ENCODE measurements around the gene DEFB124. TPM values are rescaled to one million over a fixed set of nuclear protein-coding genes. Genes with fewer than 3 reads are reported as not detected.
A peak's percentile ranks its signal among the peaks of the same experiment; 100 is the strongest.
"Not testable (repeated sequence)": the region's sequence is repeated elsewhere in the genome, so short reads cannot be mapped to it uniquely, and the experiment has no call there.

Gene DEFB124
- total RNA-seq, 1 experiment from 2014 or later = not detected

DNA sequence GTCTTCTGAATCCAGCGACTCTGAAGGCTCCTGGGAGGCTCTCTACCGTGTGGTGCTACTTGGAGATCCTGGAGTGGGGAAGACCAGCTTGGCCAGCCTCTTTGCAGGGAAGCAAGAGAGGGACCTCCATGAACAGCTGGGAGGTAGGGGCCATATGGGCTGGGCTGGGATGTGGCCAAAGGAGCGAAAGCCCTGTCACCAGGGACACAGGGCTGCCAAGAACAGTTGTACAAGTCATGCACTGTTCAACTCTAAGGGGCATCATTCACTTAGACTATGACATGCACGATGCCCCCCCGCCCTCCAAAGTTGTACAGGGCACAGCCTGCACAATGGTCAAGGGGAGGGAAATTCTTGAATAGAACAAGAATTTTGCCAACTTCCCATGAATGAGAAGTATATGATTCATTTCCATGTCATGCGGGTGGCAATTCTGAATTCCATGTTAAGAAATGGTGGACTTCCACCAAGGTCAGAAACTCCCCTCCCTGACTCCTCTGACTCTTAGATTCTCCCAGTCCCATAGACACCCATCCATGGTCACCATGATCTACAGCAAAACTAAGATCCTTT lies 1.8 kb upstream of the DEFB124 start:
- no peaks in the 10 kb centered on the region for H3K9me3 ChIP-seq (ENCODE audit: low read length)
- no peaks in the 10 kb centered on the region for H4K20me1 ChIP-seq (ENCODE audit: insufficient read depth, low read depth, low read length)
- no peaks in the 10 kb centered on the region for H3K36me3 ChIP-seq (ENCODE audit: insufficient read depth, low read length)
- no peak overlapping the region for H3K4me3 ChIP-seq (ENCODE audit: low read length)
- H3K9me2 ChIP-seq (replicated peaks; ENCODE audit: insufficient read depth, low read length) = no peaks in the 10 kb centered on the region
- H2AFZ ChIP-seq (ENCODE audit: low read length) = no peak overlapping the region
- no peaks in the 10 kb centered on the region for H3K79me2 ChIP-seq (ENCODE audit: low read length)
- no peak for DNase-seq
- H3K4me2 ChIP-seq (ENCODE audit: low read depth, low read length, poor library complexity, severe bottlenecking) = no peak overlapping the region
- H3K4me1 ChIP-seq (ENCODE audit: low read length) = peaks cover 18% of the 10 kb centered on the region
- H3K27me3 ChIP-seq (ENCODE audit: low read length) = no peaks in the 10 kb centered on the region
- no peak overlapping the region for H3K9ac ChIP-seq (ENCODE audit: low read length)
- no peak overlapping the region for H3K27ac ChIP-seq (ENCODE audit: low read length)

GRCh38 chr20:31476294-31476585 lies 1.3 kb upstream of the DEFB124 start:
- Histone ChIP-seq H3K79me2 (ENCODE audit: low read length) (no peaks in the 10 kb centered on the region), H4K20me1 (ENCODE audit: insufficient read depth, low read depth, low read length) (no peaks in the 10 kb centered on the region), H3K9me2 (replicated peaks; ENCODE audit: insufficient read depth, low read length) (no peaks in the 10 kb centered on the region), H2AFZ (ENCODE audit: low read length) (no peak overlapping the region), H3K27me3 (ENCODE audit: low read length) (no peaks in the 10 kb centered on the region), H3K9ac (ENCODE audit: low read length) (no peak overlapping the region), H3K36me3 (ENCODE audit: insufficient read depth, low read length) (no peaks in the 10 kb centered on the region), H3K9me3 (ENCODE audit: low read length) (no peaks in the 10 kb centered on the region), H3K27ac (ENCODE audit: low read length) (no peak overlapping the region), H3K4me3 (ENCODE audit: low read length) (no peak overlapping the region), H3K4me1 (ENCODE audit: low read length) (peaks cover 18% of the 10 kb centered on the region), H3K4me2 (ENCODE audit: low read depth, low read length, poor library complexity, severe bottlenecking) (no peak overlapping the region)
- no peak for DNase-seq

DNA sequence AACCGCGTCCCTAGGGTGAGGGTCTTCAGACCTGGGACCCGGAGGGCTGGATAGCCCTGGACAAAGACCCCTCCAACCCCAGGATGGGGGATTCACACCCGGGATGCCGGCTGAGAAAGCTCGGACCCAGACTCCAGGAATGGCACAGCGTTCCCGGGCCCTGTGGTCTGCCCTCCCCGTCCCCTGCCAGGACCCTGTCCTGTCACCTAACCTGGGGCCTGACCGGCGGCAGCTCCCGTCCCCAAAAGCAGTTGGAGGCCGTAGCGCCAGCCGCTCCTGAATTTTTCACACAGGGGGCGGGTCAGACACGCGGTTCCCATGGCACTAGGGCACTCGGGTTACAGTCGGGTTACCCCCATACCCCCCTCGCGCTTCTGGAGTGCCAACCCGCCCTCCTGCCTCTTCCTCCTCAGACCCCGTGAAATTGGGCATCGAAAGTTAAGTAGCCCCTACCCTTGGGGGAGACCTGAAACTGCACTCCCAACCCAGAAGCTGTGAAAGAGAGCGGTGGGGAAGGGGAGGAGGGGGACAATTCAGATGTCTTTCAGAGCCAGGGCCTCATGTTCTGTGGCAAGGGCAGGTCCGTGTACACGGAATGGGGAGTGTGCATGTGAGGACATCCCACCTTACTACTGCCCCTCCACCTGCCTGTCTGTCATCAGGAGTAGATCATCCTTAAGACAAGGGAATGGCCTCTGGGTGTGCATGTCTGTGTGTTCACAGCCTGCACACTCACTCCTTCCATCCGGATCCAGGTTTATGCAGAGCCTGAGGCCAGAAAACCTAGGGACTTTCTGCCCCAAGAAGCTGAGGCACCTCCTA lies 756 bp upstream of the DEFB124 start:
- H3K9me3 ChIP-seq (ENCODE audit: low read length) = no peaks in the 10 kb centered on the region
- H3K79me2 ChIP-seq (ENCODE audit: low read length) = no peaks in the 10 kb centered on the region
- H3K4me2 ChIP-seq (ENCODE audit: low read depth, low read length, poor library complexity, severe bottlenecking) = no peak overlapping the region
- H2AFZ ChIP-seq (ENCODE audit: low read length) = no peak overlapping the region
- H3K36me3 ChIP-seq (ENCODE audit: insufficient read depth, low read length) = no peaks in the 10 kb centered on the region
- H4K20me1 ChIP-seq (ENCODE audit: insufficient read depth, low read depth, low read length) = no peaks in the 10 kb centered on the region
- no peak for DNase-seq
- H3K9me2 ChIP-seq (replicated peaks; ENCODE audit: insufficient read depth, low read length) = no peaks in the 10 kb centered on the region
- no peak overlapping the region for H3K9ac ChIP-seq (ENCODE audit: low read length)
- no peak overlapping the region for H3K27ac ChIP-seq (ENCODE audit: low read length)
- H3K27me3 ChIP-seq (ENCODE audit: low read length) = no peaks in the 10 kb centered on the region
- no peak overlapping the region for H3K4me3 ChIP-seq (ENCODE audit: low read length)
- peaks cover 18% of the 10 kb centered on the region for H3K4me1 ChIP-seq (ENCODE audit: low read length)

DNA sequence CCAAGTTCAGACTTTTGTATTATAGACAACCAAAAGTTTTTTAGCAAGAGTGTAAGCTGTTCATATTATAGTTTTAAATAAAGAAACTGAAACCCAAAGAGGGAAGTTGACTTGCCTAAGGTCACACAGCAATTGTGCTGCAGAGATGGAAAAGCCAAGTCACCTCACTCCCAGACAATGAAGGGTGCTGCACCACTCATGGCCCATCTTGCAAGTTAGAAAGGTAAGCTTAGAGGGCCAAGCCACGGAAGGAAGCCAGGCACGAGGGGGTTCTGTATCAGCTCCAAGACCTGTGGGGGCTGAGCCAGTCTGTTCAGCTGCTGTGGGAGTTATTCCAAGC lies 860 bp downstream of the DEFB124 start:
- peak overlapping the region; percentile 88 for H2AFZ ChIP-seq (ENCODE audit: low read length)
- peak overlapping the region; percentile 68 for H3K4me2 ChIP-seq (ENCODE audit: low read depth, low read length, poor library complexity, severe bottlenecking)
- no peaks in the 10 kb centered on the region for H3K79me2 ChIP-seq (ENCODE audit: low read length)
- H3K36me3 ChIP-seq (ENCODE audit: insufficient read depth, low read length) = no peaks in the 10 kb centered on the region
- peak overlapping the region; percentile 32 for H3K9ac ChIP-seq (ENCODE audit: low read length)
- no peaks in the 10 kb centered on the region for H3K9me3 ChIP-seq (ENCODE audit: low read length)
- DNase-seq = peak; percentile 70
- H3K4me1 ChIP-seq (ENCODE audit: low read length) = peaks cover 18% of the 10 kb centered on the region
- no peaks in the 10 kb centered on the region for H3K27me3 ChIP-seq (ENCODE audit: low read length)
- no peaks in the 10 kb centered on the region for H3K9me2 ChIP-seq (replicated peaks; ENCODE audit: insufficient read depth, low read length)
- H3K27ac ChIP-seq (ENCODE audit: low read length) = peak overlapping the region; percentile 60
- peak overlapping the region; percentile 37; the same call in 1 of the 2 replicates for H3K4me3 ChIP-seq (ENCODE audit: low read length)
- H4K20me1 ChIP-seq (ENCODE audit: insufficient read depth, low read depth, low read length) = no peaks in the 10 kb centered on the region

DNA sequence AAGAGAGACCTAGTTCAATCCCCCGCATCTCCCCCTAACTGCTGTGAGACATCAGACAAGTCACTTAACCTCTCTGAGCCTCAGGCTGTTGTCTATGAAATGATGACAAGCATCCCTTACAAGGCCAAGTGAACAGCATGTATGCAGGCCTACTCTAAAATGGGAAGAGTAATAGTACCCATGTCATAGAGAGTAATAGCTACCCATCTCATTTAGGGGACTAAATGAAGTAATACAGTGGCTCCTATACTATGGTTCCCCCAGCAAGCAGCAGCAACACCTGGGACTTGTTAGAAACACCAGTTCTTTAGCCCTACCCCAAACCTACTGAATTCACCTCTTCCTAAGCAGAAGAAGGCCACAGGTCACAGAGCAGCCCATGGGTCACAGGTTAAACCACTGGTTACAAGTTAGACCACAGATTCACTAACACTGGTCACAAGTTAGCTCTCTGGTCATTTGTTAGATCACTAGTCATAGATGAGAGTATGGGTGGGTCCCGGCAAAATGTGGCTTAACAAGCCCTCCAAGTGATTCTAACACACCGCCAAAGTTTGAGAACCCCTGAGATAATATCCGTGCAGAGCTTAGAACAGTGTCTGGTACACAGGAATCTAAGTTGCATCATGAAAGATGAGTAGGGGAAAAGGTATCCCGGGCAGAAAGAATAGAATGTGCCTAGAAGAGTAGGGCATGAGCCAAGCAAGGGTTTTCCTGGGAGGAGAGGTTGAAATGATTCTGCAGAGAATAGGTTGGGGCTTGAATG lies 1.4 kb downstream of the DEFB124 start:
- Histone ChIP-seq H3K27ac (ENCODE audit: low read length) (peak overlapping the region; percentile 60), H3K4me3 (ENCODE audit: low read length) (peak overlapping the region; percentile 37; the same call in 1 of the 2 replicates), H3K9ac (ENCODE audit: low read length) (peak overlapping the region; percentile 32), H3K4me1 (ENCODE audit: low read length) (peaks cover 18% of the 10 kb centered on the region), H3K27me3 (ENCODE audit: low read length) (no peaks in the 10 kb centered on the region), H3K79me2 (ENCODE audit: low read length) (no peaks in the 10 kb centered on the region), H3K4me2 (ENCODE audit: low read depth, low read length, poor library complexity, severe bottlenecking) (peak overlapping the region; percentile 68), H4K20me1 (ENCODE audit: insufficient read depth, low read depth, low read length) (no peaks in the 10 kb centered on the region), H3K9me2 (replicated peaks; ENCODE audit: insufficient read depth, low read length) (no peaks in the 10 kb centered on the region), H2AFZ (ENCODE audit: low read length) (peak overlapping the region; percentile 88), H3K36me3 (ENCODE audit: insufficient read depth, low read length) (no peaks in the 10 kb centered on the region), H3K9me3 (ENCODE audit: low read length) (no peaks in the 10 kb centered on the region)
- peak; percentile 43 for DNase-seq

DNA sequence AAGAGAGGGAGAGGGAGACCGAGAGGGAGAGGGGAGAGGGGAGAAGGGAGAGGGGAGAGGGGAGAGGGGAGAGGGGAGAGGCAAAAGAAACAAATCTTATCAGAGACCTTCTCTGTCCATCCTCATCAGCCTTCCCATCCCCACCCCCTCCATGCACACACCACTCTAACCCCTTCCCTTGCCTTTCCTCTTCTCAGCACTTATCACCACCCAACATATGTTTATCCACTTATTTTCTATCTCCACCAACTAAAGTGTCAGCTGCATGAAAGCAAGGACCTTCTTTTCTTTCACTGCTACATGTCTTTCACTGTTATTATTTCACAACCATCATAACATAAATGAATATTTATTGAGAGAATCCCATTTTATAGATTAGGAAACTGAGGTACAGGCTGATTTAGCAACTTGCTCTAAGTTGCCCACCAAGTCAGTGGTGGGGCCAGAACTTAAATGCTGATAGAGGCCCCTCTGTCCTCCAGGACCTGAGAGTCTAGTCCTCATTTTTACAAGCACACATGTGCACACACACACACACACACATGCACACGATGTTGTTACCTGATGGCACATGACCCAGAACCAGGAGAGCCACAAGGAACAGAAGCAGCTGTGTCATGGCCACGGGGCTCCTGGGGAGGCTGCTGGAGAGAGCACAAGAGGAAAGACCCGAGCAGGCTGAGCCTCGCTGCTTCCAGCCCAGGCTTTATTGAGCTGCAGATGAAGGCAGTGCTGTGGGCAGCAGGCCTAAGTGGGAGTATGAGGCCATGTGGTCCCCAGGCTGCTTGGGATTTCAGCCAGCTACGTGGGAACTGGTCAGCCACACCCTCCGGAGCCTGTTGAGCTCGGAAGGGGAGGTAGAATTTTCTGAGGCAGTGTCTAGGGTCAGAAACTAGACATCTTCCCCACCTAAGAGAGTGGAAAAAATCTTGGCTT lies 2.3 kb downstream of the DEFB124 start:
- peaks cover 18% of the 10 kb centered on the region for H3K4me1 ChIP-seq (ENCODE audit: low read length)
- H3K27me3 ChIP-seq (ENCODE audit: low read length) = no peaks in the 10 kb centered on the region
- no peaks in the 10 kb centered on the region for H3K36me3 ChIP-seq (ENCODE audit: insufficient read depth, low read length)
- H2AFZ ChIP-seq (ENCODE audit: low read length) = no peak overlapping the region
- no peaks in the 10 kb centered on the region for H3K9me2 ChIP-seq (replicated peaks; ENCODE audit: insufficient read depth, low read length)
- H4K20me1 ChIP-seq (ENCODE audit: insufficient read depth, low read depth, low read length) = no peaks in the 10 kb centered on the region
- no peaks in the 10 kb centered on the region for H3K79me2 ChIP-seq (ENCODE audit: low read length)
- no peak overlapping the region for H3K4me2 ChIP-seq (ENCODE audit: low read depth, low read length, poor library complexity, severe bottlenecking)
- H3K9me3 ChIP-seq (ENCODE audit: low read length) = no peaks in the 10 kb centered on the region
- H3K4me3 ChIP-seq (ENCODE audit: low read length) = no peak overlapping the region
- DNase-seq = no peak
- no peak overlapping the region for H3K27ac ChIP-seq (ENCODE audit: low read length)
- H3K9ac ChIP-seq (ENCODE audit: low read length) = no peak overlapping the region

GRCh38 chr20:31470946-31471345 lies 4.0 kb downstream of the DEFB124 start:
- H3K9me3 ChIP-seq (ENCODE audit: low read length); H2AFZ ChIP-seq (ENCODE audit: low read length); H4K20me1 ChIP-seq (ENCODE audit: insufficient read depth, low read depth, low read length); H3K36me3 ChIP-seq (ENCODE audit: insufficient read depth, low read length); H3K9me2 ChIP-seq (replicated peaks; ENCODE audit: insufficient read depth, low read length); H3K27me3 ChIP-seq (ENCODE audit: low read length); DNase-seq; H3K4me3 ChIP-seq (ENCODE audit: low read length); H3K79me2 ChIP-seq (ENCODE audit: low read length); H3K4me2 ChIP-seq (ENCODE audit: low read depth, low read length, poor library complexity, severe bottlenecking); H3K9ac ChIP-seq (ENCODE audit: low read length); H3K27ac ChIP-seq (ENCODE audit: low read length): not testable (repeated sequence)
- peaks cover 18% of the 10 kb centered on the region for H3K4me1 ChIP-seq (ENCODE audit: low read length)
